HepG2 (cell line): ENCODE measurements around the gene RELL1. TPM values are rescaled to one million over a fixed set of nuclear protein-coding genes. Genes with fewer than 3 reads are reported as not detected.

Experiments
- ATAC-seq: fragments of 200-7000 bp; cut with Tn5 transposase; 3 replicates; pipeline ENCODE4 v1.9.1; 2020; ENCODE audit warnings: mild to moderate bottlenecking, moderate library complexity
- BruUV-seq: library from RNA; stranded (reverse); fragments of 400-500 nt; replicated peaks from 2 replicates; lab custom pipeline; 2021; lab: Mats Ljungman, UMichigan
- CTCF ChIA-PET: fragments of 300-600 bp; formaldehyde crosslinking; extraction: SDS; loops from one replicate; lab custom pipeline; 2021; ENCODE audit warnings: low total read pairs, inconsistent platforms, low intra/inter-chr PET ratio; lab: Yijun Ruan, JAX
- POLR2A ChIA-PET: fragments of 350-600 bp; sonication (Branson Sonifier 250); formaldehyde crosslinking; loops from one replicate; lab custom pipeline; 2020; ENCODE audit warnings: antibody characterized with exemption, inconsistent platforms; lab: Yijun Ruan, JAX
- DNase-seq: peaks from one replicate; pipeline ENCODE4 v3.0.0-alpha.2; 2015; ENCODE audit warnings: low spot score
- FAIRE-seq: peaks from 3 replicates; lab custom pipeline; 2011; peaks lifted over from hg19 to GRCh38; lab: Jason Lieb, UNC
- H2AFZ ChIP-seq: one replicate; pipeline ENCODE4 v1.6.1; 2011; ENCODE audit warnings: low read length, inconsistent platforms
- H3K27ac ChIP-seq: fragments of 300-600 bp; 3 replicates; pipeline ENCODE4 v1.8.0; 2011; ENCODE audit warnings: mixed run types, mild to moderate bottlenecking, mixed read lengths, low read length, inconsistent platforms; ENCODE audit not compliant: insufficient read depth; ENCODE audit errors: extremely low read length
- H3K27me3 ChIP-seq, 2 experiments: fragments of 200-600 bp in 1 of 2; 2 replicates in 1 of 2; 3 replicates in 1 of 2; pipeline versions ENCODE4 v1.6.0 to v1.8.0; 2011; ENCODE audit warnings: low read length in 2 of 2, mild to moderate bottlenecking in 2 of 2, moderate library complexity in 2 of 2, inconsistent platforms in 1 of 2; ENCODE audit not compliant: insufficient read depth in 2 of 2, control insufficient read depth in 1 of 2
- H3K36me3 ChIP-seq, 2 experiments: fragments of 200-600 bp in 1 of 2; replicated peaks in 1 of 2; 2 replicates in 1 of 2; 3 replicates in 1 of 2; pipeline versions ENCODE4 v1.5.1 to v1.8.0; 2011; ENCODE audit warnings: low read length in 2 of 2, inconsistent platforms in 1 of 2; ENCODE audit not compliant: insufficient read depth in 2 of 2, control insufficient read depth in 1 of 2
- H3K4me1 ChIP-seq: 2 replicates; pipeline ENCODE4 v1.5.1; 2012; ENCODE audit warnings: low read length, inconsistent platforms; ENCODE audit not compliant: insufficient read depth
- H3K4me2 ChIP-seq: 2 replicates; pipeline ENCODE4 v1.6.0; 2011; ENCODE audit warnings: low read depth, low read length, inconsistent platforms
- H3K4me3 ChIP-seq, 3 experiments: fragments of 200-600 bp in 1 of 3; sonication (generic), shearing (Covaris generic) in 1 of 3; replicated peaks in 1 of 3; 2 replicates each; pipeline ENCODE4 v1.5.1; 2011 to 2016; ENCODE audit warnings: low read length in 3 of 3, inconsistent platforms in 2 of 3, low read depth in 2 of 3, mild to moderate bottlenecking in 2 of 3, control low read depth in 1 of 3, mixed read lengths in 1 of 3; ENCODE audit not compliant: insufficient read depth in 1 of 3
- H3K79me2 ChIP-seq: one replicate; pipeline ENCODE4 v1.6.1; 2011; ENCODE audit warnings: low read length, inconsistent platforms; ENCODE audit not compliant: insufficient read depth
- H3K9ac ChIP-seq: 2 replicates; pipeline ENCODE4 v1.6.0; 2011; ENCODE audit warnings: mild to moderate bottlenecking, low read depth, low read length, inconsistent platforms; ENCODE audit not compliant: insufficient read depth
- H3K9me3 ChIP-seq: 2 replicates; pipeline ENCODE4 v1.5.1; 2012; ENCODE audit warnings: mild to moderate bottlenecking, low read length
- H4K20me1 ChIP-seq: 2 replicates; pipeline ENCODE4 v1.6.0; 2011; ENCODE audit warnings: inconsistent platforms, mild to moderate bottlenecking, low read length, moderate library complexity; ENCODE audit not compliant: insufficient read depth
- AKAP8 ChIP-seq: sonication (generic); formaldehyde crosslinking; IDR thresholded peaks from 2 replicates; pipeline ENCODE4 v1.5.1; 2020; ENCODE audit warnings: mild to moderate bottlenecking, missing genetic modification reagents
- ATF6 ChIP-seq: sonication (generic); formaldehyde crosslinking; conservative IDR thresholded peaks from 2 replicates; pipeline ENCODE4 v1.4.0; 2020; ENCODE audit warnings: missing genetic modification reagents
- BATF2 ChIP-seq: sonication (generic); formaldehyde crosslinking; IDR thresholded peaks from 2 replicates; pipeline ENCODE4 v1.8.0; 2022; ENCODE audit warnings: mild to moderate bottlenecking, missing genetic modification reagents, moderate library complexity
- HOXA5 ChIP-seq: sonication (generic); formaldehyde crosslinking; IDR thresholded peaks from 2 replicates; pipeline ENCODE4 v1.4.0; 2020; ENCODE audit warnings: missing genetic modification reagents
- MAFF ChIP-seq: IDR thresholded peaks from 2 replicates; pipeline ENCODE4 v1.6.1; 2011; ENCODE audit warnings: low read depth, low read length, improper control_type of control experiment
- NFE2 ChIP-seq: sonication (generic); formaldehyde crosslinking; IDR thresholded peaks from 2 replicates; pipeline ENCODE4 v1.4.0; 2020; ENCODE audit warnings: missing genetic modification reagents
- NFIB ChIP-seq: sonication (generic); formaldehyde crosslinking; IDR thresholded peaks from 2 replicates; pipeline ENCODE4 v1.9.0; 2021; ENCODE audit warnings: missing genetic modification reagents, mild to moderate bottlenecking, borderline replicate concordance
- ZEB1 ChIP-seq: IDR thresholded peaks from 2 replicates; pipeline ENCODE4 v1.6.1; 2012; ENCODE audit warnings: mild to moderate bottlenecking, low read depth, inconsistent platforms; ENCODE audit not compliant: insufficient replicate concordance
- ZHX2 ChIP-seq, 2 experiments: sonication (generic) in 1 of 2; formaldehyde crosslinking in 1 of 2; IDR thresholded peaks; 2 replicates each; pipeline versions ENCODE4 v1.6.1 to v1.9.0; 2014 to 2022; ENCODE audit warnings: antibody characterized with exemption in 1 of 2, borderline replicate concordance in 1 of 2, inconsistent platforms in 1 of 2, low read depth in 1 of 2, missing genetic modification reagents in 1 of 2
- ZNF160 ChIP-seq: sonication (generic); formaldehyde crosslinking; IDR thresholded peaks from 2 replicates; pipeline ENCODE4 v1.8.0; 2022; ENCODE audit warnings: mild to moderate bottlenecking, inconsistent platforms, missing genetic modification reagents
- ZNF510 ChIP-seq: sonication (generic); formaldehyde crosslinking; IDR thresholded peaks from 2 replicates; pipeline ENCODE4 v1.4.0; 2020; ENCODE audit warnings: low read depth, mild to moderate bottlenecking, missing genetic modification reagents
- ZNF589 ChIP-seq: sonication (generic); formaldehyde crosslinking; conservative IDR thresholded peaks from 2 replicates; pipeline ENCODE4 v1.8.0; 2022; ENCODE audit warnings: mild to moderate bottlenecking, moderate library complexity, missing genetic modification reagents
- ZNF616 ChIP-seq: sonication (generic); formaldehyde crosslinking; IDR thresholded peaks from 2 replicates; pipeline ENCODE4 v1.5.0; 2020; ENCODE audit warnings: low read depth, mild to moderate bottlenecking, missing genetic modification reagents
- ZNF670 ChIP-seq: sonication (generic); formaldehyde crosslinking; IDR thresholded peaks from 2 replicates; pipeline ENCODE4 v1.8.0; 2022; ENCODE audit warnings: mild to moderate bottlenecking, missing genetic modification reagents, borderline replicate concordance
- WGBS: methylation state at CpG from one replicate; pipeline ENCODE4 v1.1.6; 2017; ENCODE audit warnings: low lambda C conversion rate; 5-methylcytosine and 5-hydroxymethylcytosine counted together
- in situ Hi-C: cut with HindIII; loops from 2 replicates; pipeline ENCODE4 v1.10.0; 2017; ENCODE audit warnings: low pct_unique_long_range_greater_than_20kb; ENCODE audit not compliant: extremely low pct_ligation_motif_present
- intact Hi-C: fragments of 100-400 bp; cut with micrococcal nuclease; formaldehyde crosslinking; loops from one replicate; pipeline ENCODE4 v1.10.0; 2022; ENCODE audit not compliant: unreplicated experiment
- polyA plus RNA-seq, 8 experiments: library from polyadenylated mRNA; depleted of rRNA in 3 of 8; stranded (reverse) in 7 of 8; unstranded in 1 of 8; fragments of >200 nt; fragmentation: Illumina TruSeq in 4 of 8; extraction: Trizol in 4 of 8; gene quantifications; 2 replicates each; pipeline versions ENCODE4 v1.2.1 to v1.2.3, GENCODE V29; 2011 to 2016; ENCODE audit warnings: low read depth in 4 of 8, missing spikeins in 1 of 8, mixed read lengths in 1 of 8; ENCODE audit not compliant: insufficient read depth in 1 of 8
- total RNA-seq, 5 experiments: library from RNA; depleted of rRNA; stranded (reverse); fragments of >200 nt; fragmentation: Illumina TruSeq; extraction: Trizol; gene quantifications; 2 replicates each; pipeline ENCODE4 v1.2.3, GENCODE V29; 2016; ENCODE audit warnings: low read depth in 1 of 5

Gene RELL1
- total and polyA plus RNA-seq, 2 of the 13 experiments (the other 11 are each of a cell fraction or from before 2014, with no cell fraction given) = 8.4 to 58.4 TPM

GRCh38 chr4:37665333-37666320 is 20.5 kb downstream of the RELL1 start:
- no peaks in the 10 kb centered on the region for H3K27me3 ChIP-seq
- ATAC-seq (no peak), DNase-seq (no peak), FAIRE-seq (no peak)
- in situ Hi-C loops (no loop called here), intact Hi-C loops (no loop called here)
- peaks cover 78% of the 10 kb centered on the region for H3K4me1 ChIP-seq
- H3K27ac ChIP-seq = peak overlapping the region; percentile 83
- H3K4me2 ChIP-seq = 0 out of 2 replicates have a peak overlapping the region, but pooled peaks have one; percentile 0
- no peak overlapping the region for H3K9ac ChIP-seq
- H3K9me3 ChIP-seq = no peaks in the 10 kb centered on the region
- no TSS peak for BruUV-seq
- H2AFZ ChIP-seq = no peak overlapping the region
- no peaks in the 10 kb centered on the region; the same call in 1 of the 2 replicates for H4K20me1 ChIP-seq
- ChIA-PET CTCF (no interaction called here), POLR2A (interaction anchor here (1.2 to 1.4 kb wide), 3 partner anchors 17 to 21 kb away, joined by 3 to 5 read pairs (median 3); partner anchors contain the start of gene RELL1)
- 90% methylated on average over 10 of the region's 10 CpGs for WGBS
- H3K36me3 ChIP-seq = no peaks in the 10 kb centered on the region
- peaks cover 45% of the 10 kb centered on the region for H3K79me2 ChIP-seq
- no peak overlapping the region for H3K4me3 ChIP-seq
- TF ChIP-seq ZNF670 (CRISPR knock-in tag) = no peak
- no peak for TF ChIP-seq NFIB (CRISPR knock-in tag)
- no peak for TF ChIP-seq ZEB1
- no peak for TF ChIP-seq ATF6 (CRISPR knock-in tag)
- no peak for TF ChIP-seq ZNF160 (CRISPR knock-in tag)
- TF ChIP-seq ZNF589 (CRISPR knock-in tag) = no peak
- no peak for TF ChIP-seq MAFF
- TF ChIP-seq BATF2 (CRISPR knock-in tag) = no peak
- TF ChIP-seq NFE2 = no peak
- TF ChIP-seq ZNF510 (CRISPR knock-in tag) = no peak
- no peak for TF ChIP-seq ZNF616 (CRISPR knock-in tag)
- no peak for TF ChIP-seq HOXA5 (CRISPR knock-in tag)
- TF ChIP-seq AKAP8 (CRISPR knock-in tag) = no peak
- TF ChIP-seq ZHX2 (IDR thresholded peaks at IDR 0.05; ENCODE audit: low read depth) = no peak
- no peak for TF ChIP-seq ZHX2 (CRISPR knock-in tag; IDR thresholded peaks at IDR 0.05; ENCODE audit: borderline replicate concordance)
